Measurements from ENCODE around the gene FLT3. TPM values are rescaled to one million over a fixed set of nuclear protein-coding genes. Genes with fewer than 3 reads are reported as not detected.
A peak's percentile ranks its signal among the peaks of the same experiment; 100 is the strongest.
"Not testable (repeated sequence)": the region's sequence is repeated elsewhere in the genome, so short reads cannot be mapped to it uniquely, and the experiment has no call there.

The FLT3 gene
- total RNA-seq, 1 donor from 2014 or later, result not detected

DNA sequence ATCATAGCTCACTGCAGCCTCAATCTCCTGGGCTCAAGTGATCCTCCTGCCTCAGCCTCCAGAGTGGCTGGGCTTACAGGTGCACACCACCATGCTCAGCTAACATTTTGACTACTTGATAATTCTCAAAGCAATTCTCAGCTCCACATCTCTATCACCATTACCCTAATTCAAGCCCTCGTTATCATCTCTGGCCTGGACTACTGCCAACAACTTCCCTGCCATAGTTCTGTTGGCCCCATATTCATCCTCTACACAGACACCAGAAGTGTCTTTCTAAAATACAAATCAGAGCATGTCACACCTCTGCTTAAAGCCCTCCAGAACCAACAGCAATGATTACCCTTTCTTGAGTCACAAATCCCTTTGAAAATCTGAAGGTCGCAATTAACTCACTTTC is 7.9 kb downstream of the FLT3 start:
- Mint-ChIP-seq H3K27me3 (ENCODE audit: insufficient read depth) (peaks cover 30% of the 10 kb centered on the region), H3K4me3 (no peak overlapping the region), H3K4me1 (ENCODE audit: low read depth) (no peaks in the 10 kb centered on the region), H3K27ac (no peak overlapping the region), H3K36me3 (ENCODE audit: low read depth) (no peaks in the 10 kb centered on the region), H3K9me3 (no peaks in the 10 kb centered on the region)
- intact Hi-C loops (cut with micrococcal nuclease), result no loop called here
- DNase-seq (ENCODE audit: low spot score), result no peak

- no peaks in the 10 kb centered on the region for H3K9me3 Mint-ChIP-seq
These were observed 11.3 kb downstream of the FLT3 start for GRCh38 chr13:28089065-28089464.

DNA sequence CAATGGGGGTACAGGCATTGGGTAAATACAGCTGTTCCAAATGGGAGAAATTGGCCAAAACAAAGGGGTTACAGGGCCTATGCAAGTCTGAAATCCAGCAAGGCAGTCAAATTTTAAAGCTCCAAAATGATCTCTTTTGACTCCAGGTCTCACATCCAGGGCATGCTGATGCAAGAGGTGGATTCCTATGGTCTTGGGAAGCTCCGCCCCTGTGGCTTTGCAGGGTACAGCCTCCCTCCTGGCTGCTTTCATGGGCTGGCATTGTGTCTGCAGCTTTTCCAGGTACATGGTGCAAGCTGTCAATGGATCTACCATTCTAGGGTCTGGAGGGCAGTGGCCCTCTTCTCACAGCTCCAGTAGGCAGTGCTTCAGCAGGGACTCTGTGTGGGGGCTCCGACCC is 22.6 kb downstream of the FLT3 start:
- intact Hi-C loops (cut with micrococcal nuclease); H3K4me3 Mint-ChIP-seq; H3K36me3 Mint-ChIP-seq (ENCODE audit: low read depth); DNase-seq (ENCODE audit: low spot score); H3K27ac Mint-ChIP-seq; H3K4me1 Mint-ChIP-seq (ENCODE audit: low read depth); H3K9me3 Mint-ChIP-seq: not testable (repeated sequence)
- peaks cover 20% of the 10 kb centered on the region for H3K27me3 Mint-ChIP-seq (ENCODE audit: insufficient read depth)

More at GRCh38 chr13:28089065-28089464, 11.3 kb downstream of the FLT3 start:
- Mint-ChIP-seq H3K4me3 (no peak overlapping the region), H3K4me1 (ENCODE audit: low read depth) (no peaks in the 10 kb centered on the region), H3K27ac (no peak overlapping the region), H3K27me3 (ENCODE audit: insufficient read depth) (peaks cover 14% of the 10 kb centered on the region), H3K36me3 (ENCODE audit: low read depth) (no peaks in the 10 kb centered on the region)
- intact Hi-C loops (cut with micrococcal nuclease), result no loop called here
- DNase-seq (ENCODE audit: low spot score), result no peak

DNA sequence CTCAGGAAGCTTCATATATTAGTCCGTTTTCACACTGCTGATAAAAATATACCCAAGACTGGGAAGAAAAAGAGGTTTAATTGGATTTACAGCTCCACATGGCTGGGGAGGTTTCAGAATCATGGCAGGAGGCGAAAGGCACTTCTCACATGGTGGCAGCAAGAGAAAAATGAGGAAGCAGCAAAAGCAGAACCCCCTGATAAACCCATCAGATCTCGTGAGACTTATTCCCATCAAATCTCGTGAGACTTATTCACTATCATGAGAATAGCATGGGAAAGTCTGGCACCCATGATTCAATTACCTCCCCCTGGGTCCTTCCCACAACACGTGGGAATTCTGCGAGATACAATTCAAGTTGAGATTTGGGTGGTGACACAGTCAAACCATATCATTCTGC is 23.1 kb downstream of the FLT3 start:
- Mint-ChIP-seq H3K4me1 (ENCODE audit: low read depth) (no peaks in the 10 kb centered on the region), H3K9me3 (no peaks in the 10 kb centered on the region), H3K4me3 (no peak overlapping the region), H3K27ac (no peak overlapping the region), H3K36me3 (ENCODE audit: low read depth) (no peaks in the 10 kb centered on the region), H3K27me3 (ENCODE audit: insufficient read depth) (peaks cover 21% of the 10 kb centered on the region)
- no peak for DNase-seq (ENCODE audit: low spot score)
- intact Hi-C loops (cut with micrococcal nuclease), result no loop called here

- H3K9me3 Mint-ChIP-seq, result no peaks in the 10 kb centered on the region
- no peak overlapping the region for H3K27ac Mint-ChIP-seq
- H3K4me3 Mint-ChIP-seq, result no peak overlapping the region
- DNase-seq (ENCODE audit: low spot score), result no peak
- H3K27me3 Mint-ChIP-seq (ENCODE audit: insufficient read depth), result peaks cover 10% of the 10 kb centered on the region
- intact Hi-C loops (cut with micrococcal nuclease), result no loop called here
- H3K4me1 Mint-ChIP-seq (ENCODE audit: low read depth), result no peaks in the 10 kb centered on the region
- H3K36me3 Mint-ChIP-seq (ENCODE audit: low read depth), result no peaks in the 10 kb centered on the region
These were observed 29.0 kb downstream of the FLT3 start for GRCh38 chr13:28071424-28071823.

DNA sequence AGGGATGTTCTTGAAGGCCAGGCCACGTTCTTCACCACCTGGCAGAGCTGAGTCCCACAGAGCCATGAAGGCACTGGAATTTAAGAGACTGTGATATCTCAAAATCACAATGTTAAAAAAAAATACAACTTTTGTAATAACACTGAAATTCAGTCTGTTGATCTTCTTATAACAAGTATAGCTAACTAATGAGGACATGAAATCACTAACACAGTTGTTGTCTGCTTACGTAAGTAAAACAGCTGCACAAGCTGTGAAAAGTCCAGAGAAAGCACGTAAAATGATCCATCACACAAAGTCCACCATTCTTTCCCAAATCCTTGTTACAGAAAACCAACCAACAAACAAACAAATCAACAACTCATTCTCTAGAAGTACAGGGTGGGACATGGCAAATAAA is 32.9 kb downstream of the FLT3 start:
- Mint-ChIP-seq H3K4me3 (no peak overlapping the region), H3K27ac (no peak overlapping the region), H3K36me3 (ENCODE audit: low read depth) (no peaks in the 10 kb centered on the region), H3K4me1 (ENCODE audit: low read depth) (no peaks in the 10 kb centered on the region), H3K27me3 (ENCODE audit: insufficient read depth) (peaks cover 12% of the 10 kb centered on the region), H3K9me3 (no peaks in the 10 kb centered on the region)
- no peak for DNase-seq (ENCODE audit: low spot score)
- intact Hi-C loops (cut with micrococcal nuclease), result no loop called here

DNA sequence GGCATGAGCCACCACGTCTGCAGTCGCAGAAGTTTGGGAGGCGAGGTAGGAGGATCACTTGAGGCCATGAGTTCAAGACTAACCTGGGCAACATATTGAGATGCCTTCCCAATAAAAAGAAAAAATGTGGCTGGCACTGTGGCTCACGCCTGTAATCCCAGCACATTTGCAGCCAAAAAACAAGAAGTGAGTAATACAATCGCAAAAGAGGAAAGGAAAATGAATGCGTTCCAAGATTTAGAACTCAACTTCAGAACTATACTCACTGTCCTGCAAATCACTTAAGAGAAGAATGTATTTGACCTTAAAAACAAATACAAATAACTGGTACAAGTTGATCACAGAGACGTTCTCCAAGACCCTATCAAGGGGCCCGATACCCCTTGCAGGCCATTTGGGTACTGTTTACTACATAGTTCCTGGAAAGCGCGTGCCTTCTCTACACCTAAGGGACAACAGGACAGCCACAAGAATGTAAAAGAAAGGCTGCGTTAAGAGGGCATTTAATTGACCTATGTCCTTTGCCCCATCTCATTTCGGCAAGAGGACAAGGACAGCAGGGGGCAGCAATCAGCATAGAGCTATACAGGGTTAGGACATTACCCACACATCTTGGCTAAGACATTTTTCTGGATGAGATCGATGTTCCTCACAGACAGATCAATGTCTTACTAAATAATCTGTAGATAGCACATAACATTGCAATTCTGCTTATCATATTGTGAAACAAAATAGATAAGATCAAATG is 41.3 kb downstream of the FLT3 start:
- no peak overlapping the region for H3K27ac Mint-ChIP-seq
- H3K4me1 Mint-ChIP-seq (ENCODE audit: low read depth), result no peaks in the 10 kb centered on the region
- no peaks in the 10 kb centered on the region for H3K9me3 Mint-ChIP-seq
- H3K27me3 Mint-ChIP-seq (ENCODE audit: insufficient read depth), result peaks cover 21% of the 10 kb centered on the region
- intact Hi-C loops (cut with micrococcal nuclease), result loop anchor here (1.0 to 5.0 kb wide), 3 partner anchors 78 to 738 kb away; partner anchors contain the start of gene PAN3
- peak; percentile 8 for DNase-seq (ENCODE audit: low spot score)
- H3K36me3 Mint-ChIP-seq (ENCODE audit: low read depth), result no peaks in the 10 kb centered on the region
- H3K4me3 Mint-ChIP-seq, result no peak overlapping the region

DNA sequence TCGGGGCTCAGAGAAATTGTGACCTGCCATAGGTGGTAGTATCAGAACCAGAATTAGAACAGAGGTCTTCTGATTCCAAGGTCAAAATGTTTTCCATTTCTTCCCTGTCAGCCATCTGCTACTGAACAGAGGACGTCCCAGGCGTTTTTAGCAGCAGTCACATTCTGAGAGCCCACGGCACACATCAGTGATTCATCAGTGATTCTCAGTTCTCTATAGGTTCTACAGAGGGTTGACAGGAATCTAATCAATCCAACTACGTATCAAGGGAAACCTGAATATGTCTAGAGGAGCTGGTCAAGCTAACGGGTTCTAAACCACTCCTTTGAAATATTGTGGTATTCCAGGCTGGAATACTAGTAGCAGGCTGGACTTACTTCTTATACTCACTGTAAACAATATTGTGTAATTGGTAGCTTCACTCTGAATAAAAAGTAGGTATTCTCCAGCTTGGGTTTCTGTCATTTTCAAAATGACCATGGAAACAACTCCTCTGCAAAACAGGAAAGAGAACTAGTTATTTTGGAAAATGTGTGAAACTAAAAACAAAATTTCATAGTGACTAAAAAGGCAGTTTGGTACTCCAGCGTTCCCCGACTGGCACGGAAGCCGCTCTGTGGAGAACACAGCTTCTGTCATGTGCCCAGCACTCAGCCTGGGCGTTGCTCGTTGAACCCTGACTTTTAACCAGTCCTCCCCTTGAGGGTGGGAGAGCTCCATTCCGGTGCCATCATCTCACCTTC is 43.2 kb downstream of the FLT3 start:
- no peak for DNase-seq (ENCODE audit: low spot score)
- H3K4me3 Mint-ChIP-seq, result no peak overlapping the region
- H3K27me3 Mint-ChIP-seq (ENCODE audit: insufficient read depth), result peaks cover 21% of the 10 kb centered on the region
- no peak overlapping the region for H3K27ac Mint-ChIP-seq
- intact Hi-C loops (cut with micrococcal nuclease), result loop anchor here (5.0 kb wide), 1 partner anchor 80 kb away; the partner anchor contains the start of gene PAN3
- H3K9me3 Mint-ChIP-seq, result no peaks in the 10 kb centered on the region
- no peaks in the 10 kb centered on the region for H3K36me3 Mint-ChIP-seq (ENCODE audit: low read depth)
- H3K4me1 Mint-ChIP-seq (ENCODE audit: low read depth), result no peaks in the 10 kb centered on the region

GRCh38 chr13:28056426-28056825 is 44.0 kb downstream of the FLT3 start:
- H3K36me3 Mint-ChIP-seq (ENCODE audit: low read depth), result no peaks in the 10 kb centered on the region
- intact Hi-C loops (cut with micrococcal nuclease), result loop anchor here (5.0 kb wide), 1 partner anchor 81 kb away; the partner anchor contains the start of gene PAN3
- no peak overlapping the region for H3K4me3 Mint-ChIP-seq
- no peak for DNase-seq (ENCODE audit: low spot score)
- peaks cover 24% of the 10 kb centered on the region for H3K27me3 Mint-ChIP-seq (ENCODE audit: insufficient read depth)
- H3K4me1 Mint-ChIP-seq (ENCODE audit: low read depth), result no peaks in the 10 kb centered on the region
- H3K27ac Mint-ChIP-seq, result no peak overlapping the region
- no peaks in the 10 kb centered on the region for H3K9me3 Mint-ChIP-seq

DNA sequence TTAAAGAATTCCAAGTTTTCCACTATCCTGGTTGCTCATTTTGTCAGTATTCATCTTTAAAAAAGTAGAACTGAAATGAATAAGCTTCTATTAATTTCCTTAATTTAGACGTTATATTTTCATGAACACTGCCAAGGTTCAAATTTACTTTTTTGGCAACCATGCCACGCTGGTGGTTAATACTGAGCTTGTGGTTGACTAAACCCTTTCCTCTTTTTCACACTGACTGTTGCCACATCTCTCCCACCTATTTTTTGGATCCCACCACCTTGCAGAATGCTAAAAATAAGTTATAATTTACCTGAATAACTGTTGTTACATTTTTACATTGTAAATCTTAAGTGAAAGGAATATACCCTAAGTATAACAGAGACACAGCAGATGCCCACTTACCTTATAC is 45.0 kb downstream of the FLT3 start:
- no peaks in the 10 kb centered on the region for H3K36me3 Mint-ChIP-seq (ENCODE audit: low read depth)
- no peak overlapping the region for H3K27ac Mint-ChIP-seq
- peaks cover 24% of the 10 kb centered on the region for H3K27me3 Mint-ChIP-seq (ENCODE audit: insufficient read depth)
- no peak for DNase-seq (ENCODE audit: low spot score)
- H3K4me3 Mint-ChIP-seq, result no peak overlapping the region
- intact Hi-C loops (cut with micrococcal nuclease), result loop anchor here (5.0 kb wide), 1 partner anchor 82 kb away; the partner anchor contains the start of gene PAN3
- H3K4me1 Mint-ChIP-seq (ENCODE audit: low read depth), result no peaks in the 10 kb centered on the region
- no peaks in the 10 kb centered on the region for H3K9me3 Mint-ChIP-seq

DNA sequence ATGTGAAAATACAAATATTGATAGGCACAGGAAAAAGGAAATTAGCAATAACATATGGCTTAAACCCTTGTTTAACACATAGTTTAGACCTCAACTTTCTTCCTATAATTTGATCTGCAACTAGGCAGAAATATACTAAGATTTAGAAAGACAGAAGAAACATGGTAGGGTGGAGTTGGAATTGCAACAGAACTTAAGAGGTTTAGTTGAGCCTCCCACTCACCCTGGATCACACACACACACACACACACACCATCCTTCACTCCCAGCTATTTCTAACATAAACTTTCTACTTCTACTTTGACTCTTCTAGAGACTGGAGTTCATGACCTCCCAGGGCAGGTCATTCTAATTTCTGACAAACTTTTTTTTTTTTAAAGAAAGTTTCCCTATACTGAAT is 47.4 kb downstream of the FLT3 start:
- Mint-ChIP-seq H3K27me3 (ENCODE audit: insufficient read depth) (peaks cover 27% of the 10 kb centered on the region), H3K36me3 (ENCODE audit: low read depth) (no peaks in the 10 kb centered on the region), H3K4me1 (ENCODE audit: low read depth) (peaks cover 4% of the 10 kb centered on the region), H3K27ac (no peak overlapping the region), H3K9me3 (no peaks in the 10 kb centered on the region), H3K4me3 (no peak overlapping the region)
- DNase-seq (ENCODE audit: low spot score), result no peak
- intact Hi-C loops (cut with micrococcal nuclease), result no loop called here

- H3K4me1 Mint-ChIP-seq (ENCODE audit: low read depth), result peaks cover 6% of the 10 kb centered on the region
- intact Hi-C loops (cut with micrococcal nuclease), result no loop called here
- H3K9me3 Mint-ChIP-seq, result no peaks in the 10 kb centered on the region
- no peaks in the 10 kb centered on the region for H3K36me3 Mint-ChIP-seq (ENCODE audit: low read depth)
- no peak overlapping the region for H3K27ac Mint-ChIP-seq
- no peak for DNase-seq (ENCODE audit: low spot score)
- no peak overlapping the region for H3K4me3 Mint-ChIP-seq
- H3K27me3 Mint-ChIP-seq (ENCODE audit: insufficient read depth), result peaks cover 17% of the 10 kb centered on the region
These were observed 50.2 kb downstream of the FLT3 start for GRCh38 chr13:28049880-28050875.

All from activated T-helper 1 cell treated with anti-CD3 and anti-CD28 coated beads, Interleukin-12 subunit alpha, Interleukin-12 subunit beta, Interleukin-2, Interleukin-4 antibody, amounts not matched to agents 30 ng/mL and 10 ng/mL and 1 ng/mL, durations not matched to agents 14 hours and 24 hours and 36 hours (primary cell).